GM12891 (cell line): Measurements from ENCODE around the gene ABL1. TPM values are rescaled to one million over a fixed set of nuclear protein-coding genes. Genes with fewer than 3 reads are reported as not detected.
A peak's percentile ranks its signal among the peaks of the same experiment; 100 is the strongest.
"Not testable (repeated sequence)": the region's sequence is repeated elsewhere in the genome, so short reads cannot be mapped to it uniquely, and the experiment has no call there.

Source experiments
- DNase-seq: peaks from one replicate; pipeline ENCODE4 v3.0.0; 2011; ENCODE audit warnings: low spot score; ENCODE audit not compliant: insufficient read length
- FAIRE-seq: peaks from 2 replicates; lab custom pipeline; 2011; peaks lifted over from hg19 to GRCh38; lab: Jason Lieb, UNC
- PAX5 ChIP-seq: IDR thresholded peaks from 2 replicates; pipeline ENCODE4 v1.6.1; 2011; ENCODE audit warnings: low read length, moderate library complexity, mild to moderate bottlenecking; ENCODE audit not compliant: insufficient read depth, severe bottlenecking
- POLR2A ChIP-seq: IDR thresholded peaks from 2 replicates; pipeline ENCODE4 v1.6.1; 2011; ENCODE audit warnings: low read depth, low read length, control low read depth
- POLR2AphosphoS5 ChIP-seq: IDR thresholded peaks from 2 replicates; pipeline ENCODE4 v1.6.1; 2011; ENCODE audit warnings: low read depth, low read length, control low read depth
- POU2F2 ChIP-seq: IDR thresholded peaks from 2 replicates; pipeline ENCODE4 v1.6.1; 2011; ENCODE audit warnings: low read depth, mild to moderate bottlenecking, control low read depth, low read length, moderate library complexity
- SPI1 ChIP-seq: IDR thresholded peaks from 2 replicates; pipeline ENCODE4 v1.6.1; 2011; ENCODE audit warnings: low read depth, low read length, control low read depth
- TAF1 ChIP-seq: IDR thresholded peaks from 2 replicates; pipeline ENCODE4 v1.6.1; 2011; ENCODE audit warnings: low read depth, low read length, control low read depth
- polyA plus RNA-seq: library from polyadenylated mRNA; unstranded; fragments of >200 nt; gene quantifications from one replicate; pipeline ENCODE4 v1.2.1, GENCODE V29; 2012; ENCODE audit warnings: low read depth, missing spikeins, inconsistent platforms; ENCODE audit not compliant: missing spikeins

Gene ABL1
- polyA plus RNA-seq = 16.6 TPM

DNA sequence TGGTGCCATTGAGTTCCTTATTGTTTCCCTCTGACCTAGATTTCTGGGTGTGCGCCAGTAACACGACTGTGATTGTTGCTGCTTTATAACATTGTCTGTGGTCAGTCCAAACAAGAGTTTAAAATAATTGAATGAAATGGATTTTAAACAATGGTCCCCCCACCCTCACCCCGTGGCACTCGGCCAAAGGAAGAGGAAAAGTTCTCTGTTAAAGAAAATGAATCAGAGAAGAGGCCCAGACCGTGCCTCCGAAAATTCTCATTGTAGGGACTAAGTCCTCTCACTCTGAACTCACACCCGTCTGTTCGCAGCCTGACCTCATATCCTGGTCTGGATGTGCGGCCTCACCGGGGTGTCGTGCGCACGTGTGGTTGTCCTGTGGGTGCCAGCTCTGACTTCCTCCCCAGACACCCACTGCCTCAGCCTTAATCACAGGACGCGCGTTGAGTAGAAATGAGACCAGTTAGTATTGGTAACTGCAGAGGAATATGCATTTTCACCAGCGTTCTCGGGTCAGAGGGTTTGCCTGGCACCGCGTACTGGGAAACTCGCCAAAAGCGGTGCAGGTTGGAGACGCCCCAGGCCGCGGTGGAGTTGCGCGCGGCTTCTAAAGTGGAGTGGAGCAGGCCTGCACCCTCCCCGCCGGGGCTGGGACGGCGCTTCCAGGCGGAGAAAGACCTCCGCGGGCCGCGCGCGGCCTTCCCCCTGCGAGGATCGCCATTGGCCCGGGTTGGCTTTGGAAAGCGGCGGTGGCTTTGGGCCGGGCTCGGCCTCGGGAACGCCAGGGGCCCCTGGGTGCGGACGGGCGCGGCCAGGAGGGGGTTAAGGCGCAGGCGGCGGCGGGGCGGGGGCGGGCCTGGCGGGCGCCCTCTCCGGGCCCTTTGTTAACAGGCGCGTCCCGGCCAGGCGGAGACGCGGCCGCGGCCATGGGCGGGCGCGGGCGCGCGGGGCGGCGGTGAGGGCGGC, at the start of gene ABL1:
Gene ABL1, plus strand, starts transcription at position 884 of the 966 bp plus-strand sequence. CDS start 193 bp downstream, outside the sequence.
- FAIRE-seq = peak; percentile 93
- TF ChIP-seq SPI1 (peak; percentile 73), PAX5 (no peak), POLR2AphosphoS5 (peak; percentile 58; the same call in 1 of the 2 replicates), POLR2A (peak; percentile 48; the same call in 1 of the 2 replicates), POU2F2 (peak; percentile 74; the same call in 1 of the 2 replicates), TAF1 (peak; percentile 45; the same call in 1 of the 2 replicates)
- peak; percentile 70 for DNase-seq

GRCh38 chr9:130785940-130786508, 49.0 kb upstream of the ABL1 start:
- no peak for TF ChIP-seq POU2F2
- TF ChIP-seq PAX5 = no peak
- DNase-seq (no peak), FAIRE-seq (no peak)

GRCh38 chr9:130786526-130786925, 48.5 kb upstream of the ABL1 start:
- DNase-seq (no peak), FAIRE-seq (no peak)
- TF ChIP-seq POLR2AphosphoS5 (no peak), TAF1 (no peak), POU2F2 (no peak), POLR2A (no peak), PAX5 (no peak), SPI1 (no peak)

- DNase-seq (no peak), FAIRE-seq (no peak)
- TF ChIP-seq TAF1 (no peak), POLR2A (no peak), SPI1 (no peak), PAX5 (no peak), POLR2AphosphoS5 (no peak), POU2F2 (no peak)
Observed at GRCh38 chr9:130789747-130790672, 45.0 kb upstream of the ABL1 start.

GRCh38 chr9:130791303-130791894, 43.7 kb upstream of the ABL1 start:
- DNase-seq = no peak
- FAIRE-seq = no peak
- TF ChIP-seq TAF1 = no peak
- TF ChIP-seq POLR2AphosphoS5 = no peak
- TF ChIP-seq POLR2A = no peak
- TF ChIP-seq POU2F2 = no peak
- TF ChIP-seq SPI1 = no peak
- TF ChIP-seq PAX5 = no peak

GRCh38 chr9:130793589-130793988, 41.5 kb upstream of the ABL1 start:
- DNase-seq (no peak), FAIRE-seq (no peak)
- TF ChIP-seq POLR2A (no peak), SPI1 (no peak), PAX5 (no peak), POU2F2 (no peak), TAF1 (no peak), POLR2AphosphoS5 (no peak)

- not testable (repeated sequence) for DNase-seq
Observed at GRCh38 chr9:130794021-130794420, 41.0 kb upstream of the ABL1 start.

DNA sequence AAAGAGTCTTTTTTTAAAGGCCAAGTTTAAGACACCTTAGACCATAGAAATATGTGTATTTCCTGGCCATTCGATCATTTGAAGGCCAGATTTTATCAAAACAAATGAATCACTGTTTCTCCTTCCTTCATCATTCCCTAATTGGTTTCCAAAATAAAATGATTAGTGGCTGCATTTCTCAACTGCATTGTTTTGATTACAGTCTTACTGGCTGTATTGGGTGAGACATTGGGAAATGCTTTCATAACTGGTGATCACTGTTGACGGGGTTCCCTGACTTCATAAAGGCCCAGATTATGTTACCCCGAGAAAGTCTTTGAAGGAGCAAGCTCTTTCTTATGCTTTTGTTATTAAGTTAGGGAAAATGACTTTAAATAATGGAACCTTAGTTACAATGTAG, 40.6 kb upstream of the ABL1 start:
- not testable (repeated sequence) for FAIRE-seq, DNase-seq

More at GRCh38 chr9:130794021-130794420, 41.0 kb upstream of the ABL1 start:
- FAIRE-seq = peak; percentile 47
